ENCODE data around the gene ASCL2. TPM values are rescaled to one million over a fixed set of nuclear protein-coding genes. Genes with fewer than 3 reads are reported as not detected.

Gene ASCL2, protein sequence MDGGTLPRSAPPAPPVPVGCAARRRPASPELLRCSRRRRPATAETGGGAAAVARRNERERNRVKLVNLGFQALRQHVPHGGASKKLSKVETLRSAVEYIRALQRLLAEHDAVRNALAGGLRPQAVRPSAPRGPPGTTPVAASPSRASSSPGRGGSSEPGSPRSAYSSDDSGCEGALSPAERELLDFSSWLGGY
- not detected in 2 replicates for total RNA-seq (2014; rRNA removed)
- polyA plus RNA-seq (2012), result not detected

GRCh38 chr11:2270322-2271076 is at the start of gene ASCL2:
TSS of gene ASCL2 (minus strand) at chr11:2270588. CDS start at chr11:2270332, 256 bp downstream.
- DNase-seq (ENCODE audit: low read depth), result no peak

- DNase-seq (ENCODE audit: low read depth), result no peak
Measured at GRCh38 chr11:2319791-2320472, 49.5 kb upstream of the ASCL2 start.

DNA sequence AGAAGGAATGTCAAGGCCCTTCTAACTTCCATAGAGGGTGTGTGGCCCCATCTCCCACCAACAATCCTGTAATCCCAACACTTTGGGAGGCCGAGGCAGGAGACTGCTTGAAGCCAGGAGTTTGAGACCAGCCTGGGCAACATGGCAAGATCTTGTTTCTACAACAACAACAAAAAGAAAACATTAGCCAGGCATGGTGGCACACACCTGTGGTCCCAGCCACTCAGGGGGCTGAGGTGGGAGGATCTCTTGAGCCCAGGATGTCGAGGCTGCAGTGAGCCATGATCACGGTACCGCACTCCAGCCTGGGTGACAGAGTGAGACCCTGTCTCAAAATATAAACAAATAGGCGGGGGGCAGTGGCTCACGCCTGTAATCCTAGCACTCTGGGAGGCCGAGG is 48.3 kb upstream of the ASCL2 start:
- no peak for DNase-seq (ENCODE audit: low read depth)

- no peak for DNase-seq (ENCODE audit: low read depth)
Measured at GRCh38 chr11:2318123-2318522, 47.7 kb upstream of the ASCL2 start.

GRCh38 chr11:2317354-2318050 is 47.1 kb upstream of the ASCL2 start:
- DNase-seq (ENCODE audit: low read depth), result no peak

DNA sequence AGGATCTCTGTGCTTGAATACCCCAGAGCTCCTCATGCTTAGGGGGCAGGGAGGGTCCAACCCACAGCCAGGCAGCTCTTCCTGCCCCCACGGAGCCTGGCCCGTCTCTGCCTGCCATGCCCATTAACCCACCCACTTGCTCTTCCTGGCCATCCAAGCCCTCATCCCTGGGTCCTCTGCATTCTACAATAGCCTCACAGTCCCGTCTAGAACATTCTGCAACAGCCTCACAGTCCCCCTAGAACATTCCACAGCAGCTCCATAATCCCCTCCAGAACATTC is 46.5 kb upstream of the ASCL2 start:
- DNase-seq (ENCODE audit: low read depth), result no peak

- DNase-seq (ENCODE audit: low read depth), result no peak
Measured at GRCh38 chr11:2316169-2316962, 46.0 kb upstream of the ASCL2 start.

GRCh38 chr11:2315395-2316168 is 45.2 kb upstream of the ASCL2 start:
- DNase-seq (ENCODE audit: low read depth), result no peak

- DNase-seq (ENCODE audit: low read depth), result no peak
Measured at GRCh38 chr11:2314525-2315394, 44.4 kb upstream of the ASCL2 start.

- DNase-seq (ENCODE audit: low read depth), result no peak
Measured at GRCh38 chr11:2314136-2314524, 43.7 kb upstream of the ASCL2 start.

GRCh38 chr11:2313051-2313951 is 42.9 kb upstream of the ASCL2 start:
- DNase-seq (ENCODE audit: low read depth), result no peak

- peak; percentile 35 for DNase-seq (ENCODE audit: low read depth)
Measured at GRCh38 chr11:2312232-2313042, 42.0 kb upstream of the ASCL2 start.

DNA sequence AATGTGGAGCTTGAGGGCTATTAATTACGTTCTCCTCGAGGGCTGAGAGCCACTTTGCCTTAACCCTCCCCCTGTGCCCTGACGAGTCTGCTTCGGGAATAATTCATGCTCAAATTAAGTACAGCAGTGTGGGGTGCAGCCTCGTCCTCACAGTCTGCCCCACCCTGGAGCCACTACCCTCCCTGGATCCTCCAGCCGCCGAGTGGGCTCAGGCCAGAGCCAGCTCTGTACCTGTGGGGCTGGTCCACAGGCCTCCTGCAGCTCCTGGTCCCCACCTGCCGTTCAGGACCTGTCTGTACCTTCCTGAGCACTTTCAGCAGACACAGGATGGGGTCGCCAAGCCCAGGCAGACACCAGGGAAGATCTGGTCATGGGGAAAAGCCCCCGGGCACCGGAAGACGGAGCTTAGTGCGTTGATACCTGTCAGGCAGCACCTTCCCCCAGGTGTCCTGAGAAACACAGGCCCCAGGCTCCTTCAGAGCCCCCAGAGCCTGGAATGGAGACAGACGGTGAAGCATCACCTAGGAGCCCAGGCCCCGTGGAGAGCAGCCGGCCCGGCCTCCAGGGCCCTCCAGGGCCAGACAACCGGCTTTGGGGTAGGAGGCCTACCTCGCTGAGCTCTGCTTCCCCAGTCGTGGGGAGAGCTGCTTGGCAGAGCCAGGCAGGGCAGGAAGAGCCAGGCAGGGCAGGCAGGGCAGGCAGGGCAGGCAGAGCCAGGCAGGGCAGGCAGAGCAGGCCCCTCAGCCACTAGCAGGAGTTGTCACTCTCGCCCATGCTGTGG is 41.2 kb upstream of the ASCL2 start:
- DNase-seq (ENCODE audit: low read depth), result no peak

DNA sequence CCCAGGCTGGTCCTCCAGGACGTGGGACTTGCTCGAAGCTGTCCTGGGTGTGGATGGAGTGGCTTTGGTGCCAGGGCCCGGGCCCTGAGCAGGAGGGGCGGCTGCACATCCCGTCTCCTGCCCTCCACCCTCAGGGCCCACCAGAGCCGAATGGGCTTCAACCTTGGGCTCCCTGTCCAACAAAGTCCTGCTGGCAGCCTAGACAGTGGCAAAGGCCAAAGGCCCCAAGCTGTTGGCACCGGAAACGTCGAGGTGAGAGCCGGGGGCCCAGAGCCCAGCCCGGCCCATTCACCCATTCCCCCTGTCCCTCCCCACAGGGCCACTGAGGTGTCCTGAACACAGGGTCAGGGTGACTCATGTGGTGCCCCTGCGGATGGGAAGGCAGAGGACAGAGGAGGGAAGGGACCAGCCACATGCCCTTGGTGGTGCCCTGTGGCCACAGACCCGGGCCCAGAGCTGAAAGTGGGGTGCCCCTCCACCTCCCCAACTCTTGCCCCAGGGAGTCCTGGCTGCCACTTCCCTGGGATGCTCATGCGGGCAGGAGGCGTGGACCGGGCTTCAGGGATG is 40.5 kb upstream of the ASCL2 start:
- DNase-seq (ENCODE audit: low read depth), result no peak

GRCh38 chr11:2310073-2310785 is 39.8 kb upstream of the ASCL2 start:
- DNase-seq (ENCODE audit: low read depth), result no peak

All from LHCN-M2 (cell line).